IPS-18c (cell line): Measurements from ENCODE around the gene LAMB4.

Experiments used
- H3K4me3 ChIP-seq: 2 replicates; pipeline ENCODE4 v1.7.0; 2013; ENCODE audit warnings: low read depth, mild to moderate bottlenecking, low read length, moderate library complexity; ENCODE audit not compliant: insufficient read depth
- H3K9me3 ChIP-seq: one replicate; pipeline ENCODE4 v1.6.1; 2013; ENCODE audit warnings: mild to moderate bottlenecking, low read length, moderate library complexity; ENCODE audit not compliant: control insufficient read depth, insufficient read depth

The LAMB4 gene

DNA sequence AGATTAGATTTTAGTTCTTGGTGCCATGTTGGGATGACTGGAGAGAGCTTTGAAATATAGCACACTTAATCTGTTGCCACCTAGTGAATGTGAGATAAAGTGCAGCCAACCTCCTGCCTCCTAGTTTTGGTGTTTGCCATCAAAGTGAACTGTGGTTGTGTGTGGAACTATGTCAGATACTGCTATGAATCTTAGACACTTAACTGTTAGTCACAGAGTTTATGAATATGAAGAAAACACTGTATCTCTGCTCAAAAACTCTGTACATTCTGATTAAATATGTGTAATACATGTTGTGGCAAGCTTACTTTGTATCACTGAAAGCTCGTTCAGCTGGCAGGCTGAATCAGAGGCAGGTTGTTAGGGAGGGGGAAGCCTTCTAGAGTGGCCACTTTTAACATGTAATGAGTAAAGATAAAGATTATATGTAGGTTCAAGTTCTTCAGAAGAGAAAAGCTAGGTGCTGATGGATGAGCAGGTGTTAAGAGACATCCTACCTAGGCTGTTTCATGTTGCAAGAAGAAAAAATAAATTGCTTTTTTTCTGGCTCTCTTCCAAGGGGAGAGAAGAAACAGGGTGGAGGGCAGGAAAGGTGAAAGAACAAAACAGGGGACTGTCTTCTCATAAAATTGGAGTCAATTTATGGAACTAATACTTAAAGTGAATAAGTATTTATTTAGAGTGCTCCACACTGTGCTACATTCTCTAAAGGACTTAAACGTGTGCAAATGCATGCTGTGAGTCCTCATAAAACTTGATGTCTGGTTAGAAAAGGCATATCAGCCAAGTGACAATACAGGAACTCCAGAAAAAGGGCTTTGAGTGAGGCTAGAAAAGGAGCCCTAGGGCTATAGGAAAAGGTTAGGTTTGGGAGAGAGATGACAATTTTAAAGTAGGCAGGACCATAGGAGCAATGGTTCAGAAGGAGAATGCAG, 113.1 kb downstream of the LAMB4 start:
- no peaks in the 10 kb centered on the region for H3K9me3 ChIP-seq
- H3K4me3 ChIP-seq = no peak overlapping the region

GRCh38 chr7:108015740-108016139, 114.4 kb downstream of the LAMB4 start:
- Histone ChIP-seq H3K4me3 (no peak overlapping the region), H3K9me3 (no peaks in the 10 kb centered on the region)

GRCh38 chr7:108014747-108015682, 115.1 kb downstream of the LAMB4 start:
- H3K4me3 ChIP-seq = no peak overlapping the region
- no peaks in the 10 kb centered on the region for H3K9me3 ChIP-seq

DNA sequence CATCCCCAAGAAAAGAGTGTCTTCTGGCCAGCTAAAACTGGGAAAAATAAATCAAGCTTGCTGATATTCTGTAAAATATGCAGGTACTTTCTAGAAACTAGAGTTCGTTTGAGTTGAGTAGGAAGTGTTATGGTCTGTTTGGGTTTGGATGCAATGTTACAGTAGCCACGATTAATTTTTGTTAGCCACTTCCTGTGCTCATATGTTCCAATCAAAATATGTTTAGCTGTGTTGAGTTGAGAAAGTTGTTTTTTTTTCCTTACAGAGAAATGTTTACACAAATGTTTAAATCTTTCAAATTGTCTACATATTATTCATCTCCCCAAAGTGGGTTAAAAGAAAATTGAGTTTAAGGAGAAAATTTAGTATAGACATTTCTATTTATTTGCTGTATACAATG, 115.9 kb downstream of the LAMB4 start:
- Histone ChIP-seq H3K9me3 (no peaks in the 10 kb centered on the region), H3K4me3 (no peak overlapping the region)

DNA sequence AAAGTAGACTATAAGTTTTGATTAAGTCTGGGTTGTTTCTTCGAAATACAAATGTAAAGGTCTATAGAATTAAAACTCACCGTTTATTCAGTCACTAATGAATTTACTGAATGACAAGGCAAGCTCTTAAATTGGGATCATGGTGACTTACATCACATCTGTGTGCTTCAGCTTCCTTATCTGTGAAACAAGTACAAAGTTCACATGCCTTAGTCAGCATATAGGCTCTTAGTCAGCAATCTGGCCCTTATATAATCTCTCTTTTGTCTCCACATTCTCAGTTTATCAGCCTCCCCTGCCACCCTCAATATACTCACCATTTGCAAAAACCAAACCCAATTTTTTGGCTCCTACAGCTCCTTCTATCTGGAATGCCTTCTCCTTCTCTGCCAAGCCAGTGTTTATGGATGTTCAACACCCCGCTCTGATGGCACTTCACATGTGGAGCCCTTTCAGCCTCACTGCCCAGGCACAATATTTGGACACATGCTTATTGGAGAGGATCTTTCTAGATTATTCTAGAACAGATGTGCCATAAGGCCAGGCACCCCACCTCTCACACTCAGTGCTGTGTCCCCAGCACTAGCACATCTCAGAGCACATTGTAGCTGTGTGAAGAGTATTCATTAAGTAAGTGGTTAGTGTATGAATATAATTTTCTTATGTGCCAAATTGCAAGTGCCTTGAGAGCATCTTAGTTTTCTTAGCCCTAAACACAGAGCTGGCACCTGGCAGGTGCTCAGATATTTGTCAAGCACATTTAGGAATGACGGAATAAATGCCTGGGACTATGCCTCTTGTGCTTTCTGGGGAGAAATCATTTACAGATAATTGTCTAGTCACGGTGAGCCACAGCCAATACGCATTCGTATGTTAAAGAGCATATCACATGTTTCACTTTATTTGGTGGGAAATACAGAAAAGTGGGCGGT, 117.4 kb downstream of the LAMB4 start:
- no peaks in the 10 kb centered on the region for H3K9me3 ChIP-seq

DNA sequence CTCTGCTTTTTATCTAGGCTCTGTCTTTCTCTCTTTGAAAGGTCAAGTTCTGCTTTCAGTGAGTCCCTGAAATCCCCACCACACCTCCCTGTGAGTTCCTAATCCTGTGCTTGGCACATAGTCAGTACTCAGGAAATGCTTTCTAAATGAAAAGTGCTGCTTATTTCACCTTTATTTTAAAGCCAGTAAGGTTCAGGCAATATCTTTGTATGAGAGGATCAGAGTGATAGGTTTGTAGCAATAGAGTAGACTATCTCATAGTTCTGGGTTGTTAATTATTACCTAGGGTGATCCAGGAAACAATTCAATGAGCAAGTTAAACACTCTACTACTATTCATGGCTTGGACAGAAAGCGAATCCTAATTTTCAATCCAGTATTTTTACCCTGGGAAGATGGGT, 119.8 kb downstream of the LAMB4 start:
- H3K9me3 ChIP-seq = no peaks in the 10 kb centered on the region
- H3K4me3 ChIP-seq = no peak overlapping the region

More for the DNA sequence above, 117.4 kb downstream of the LAMB4 start:
- H3K4me3 ChIP-seq = no peak overlapping the region

- H3K9me3 ChIP-seq = peaks cover under 1% of the 10 kb centered on the region
- H3K4me3 ChIP-seq = no peak overlapping the region
Observed at GRCh38 chr7:108009873-108010272, 120.3 kb downstream of the LAMB4 start.

- peaks cover 2% of the 10 kb centered on the region for H3K9me3 ChIP-seq
- no peak overlapping the region for H3K4me3 ChIP-seq
Observed at GRCh38 chr7:108008827-108009226, 121.3 kb downstream of the LAMB4 start.

DNA sequence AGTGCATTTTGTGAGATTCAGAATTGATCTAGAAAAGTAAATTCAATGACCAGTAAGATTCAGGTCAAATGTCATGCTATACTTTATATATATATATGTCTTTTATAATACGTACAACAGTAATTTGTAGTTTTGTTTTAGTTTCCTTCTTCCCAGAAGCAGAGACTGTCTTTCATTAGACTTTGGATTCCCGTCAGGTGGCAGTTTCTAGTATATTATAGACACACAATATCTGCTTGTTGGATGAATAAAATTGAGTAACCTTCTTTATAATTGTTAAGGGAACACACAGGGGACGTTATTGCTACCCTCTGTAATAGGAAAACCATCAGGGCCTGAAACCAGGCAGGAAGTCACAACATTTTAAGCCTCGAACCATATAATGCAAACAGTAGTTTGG, 121.9 kb downstream of the LAMB4 start:
- H3K4me3 ChIP-seq = no peak overlapping the region
- peaks cover 2% of the 10 kb centered on the region for H3K9me3 ChIP-seq

DNA sequence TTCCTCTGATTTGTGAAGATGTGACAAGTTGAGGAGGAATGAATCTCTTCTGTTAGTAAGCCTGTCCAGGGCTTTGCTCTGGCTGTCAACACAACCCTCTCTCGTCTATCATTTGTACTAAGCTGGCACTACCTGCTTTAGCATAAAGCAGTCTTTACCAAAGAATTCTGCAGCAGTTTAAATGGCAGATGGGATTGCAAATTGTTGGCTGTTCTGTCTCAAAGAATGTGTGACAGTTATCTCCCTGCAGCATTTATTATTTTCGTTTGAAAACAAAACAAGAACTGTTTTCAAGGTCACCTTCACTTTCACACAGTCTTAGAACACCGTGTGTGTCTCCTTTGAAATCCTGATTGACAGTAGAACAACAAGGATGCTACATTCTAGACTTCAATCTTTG, 122.4 kb downstream of the LAMB4 start:
- H3K4me3 ChIP-seq = no peak overlapping the region
- H3K9me3 ChIP-seq = peaks cover 2% of the 10 kb centered on the region

GRCh38 chr7:108007261-108007660, 122.9 kb downstream of the LAMB4 start:
- Histone ChIP-seq H3K9me3 (peaks cover 2% of the 10 kb centered on the region), H3K4me3 (no peak overlapping the region)

GRCh38 chr7:108004220-108005142, 125.7 kb downstream of the LAMB4 start:
- Histone ChIP-seq H3K4me3 (peak overlapping the region; percentile 28; the same call in 1 of the 2 replicates), H3K9me3 (peaks cover 2% of the 10 kb centered on the region)

DNA sequence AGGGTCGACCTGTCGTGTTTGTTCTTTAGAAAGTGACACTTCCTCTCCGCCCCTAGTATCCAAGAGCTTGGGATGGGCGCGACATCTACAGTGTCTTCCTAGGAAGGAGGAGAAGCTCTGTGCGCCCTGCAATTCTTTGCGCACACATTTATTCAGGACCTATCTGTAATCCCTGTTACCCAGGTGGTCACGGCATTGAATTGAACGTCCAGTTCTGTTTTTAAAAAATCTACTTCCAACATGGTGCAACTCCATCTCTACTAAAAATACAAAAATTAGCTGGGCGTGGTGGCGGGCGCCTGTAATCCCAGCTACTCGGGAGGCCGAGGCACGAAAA, 126.6 kb downstream of the LAMB4 start:
- Histone ChIP-seq H3K9me3 (peaks cover 2% of the 10 kb centered on the region), H3K4me3 (peak overlapping the region; percentile 81)

GRCh38 chr7:108002726-108003598, 127.2 kb downstream of the LAMB4 start, which contains the start of gene LAMB1:
LAMB1 (minus strand) TSS chr7:108003161; CDS start chr7:108002885, 276 bp downstream.
- Histone ChIP-seq H3K9me3 (peaks cover 2% of the 10 kb centered on the region), H3K4me3 (peak within 1 kb of the TSS; percentile 81)
